Tibial nerve (tissue), 4 donors: ENCODE results near the gene PSMD2. TPM values are rescaled to one million over a fixed set of nuclear protein-coding genes. Genes with fewer than 3 reads are reported as not detected.

Source experiments
- DNase-seq, 2 donors: peaks; one replicate each; pipeline ENCODE4 v3.0.0-alpha.2; 2019; ENCODE audit warnings: low spot score in 2 of 2
- H3K27ac ChIP-seq, 4 donors: fragments of 200-600 bp; sonication (generic) in 3 of 4; one replicate each; pipeline ENCODE4 v1.5.1; 2017 to 2019; ENCODE audit warnings: mild to moderate bottlenecking in 1 of 4
- H3K27me3 ChIP-seq, 2 donors: fragments of 200-600 bp; sonication (generic) in 1 of 2; one replicate each; pipeline versions ENCODE4 v1.5.1 to v1.6.0; 2017 to 2019
- H3K36me3 ChIP-seq, 3 donors: fragments of 200-600 bp; sonication (generic); one replicate each; pipeline ENCODE4 v1.5.1; 2018 to 2019
- H3K4me1 ChIP-seq, 4 donors: fragments of 200-600 bp; sonication (generic) in 3 of 4; one replicate each; pipeline ENCODE4 v1.5.1; 2017 to 2019
- H3K4me3 ChIP-seq, 4 donors: fragments of 200-600 bp; sonication (generic) in 3 of 4; one replicate each; pipeline ENCODE4 v1.5.1; 2017 to 2019; ENCODE audit warnings: mild to moderate bottlenecking in 1 of 4, moderate library complexity in 1 of 4
- H3K9me3 ChIP-seq, 4 donors: fragments of 200-600 bp; sonication (generic) in 3 of 4; one replicate each; pipeline ENCODE4 v1.5.1; 2017 to 2019
- EP300 ChIP-seq, 2 donors: sonication (generic); formaldehyde crosslinking; IDR thresholded peaks; one replicate each; pipeline ENCODE4 v1.6.1; 2017; ENCODE audit warnings: antibody characterized with exemption in 2 of 2, mild to moderate bottlenecking in 1 of 2
- POLR2A ChIP-seq, 2 donors: fragments of 450-650 bp; IDR thresholded peaks; one replicate each; pipeline ENCODE4 v1.6.1; 2017; ENCODE audit warnings: antibody characterized with exemption in 2 of 2, mild to moderate bottlenecking in 2 of 2, moderate library complexity in 2 of 2
- WGBS, 2 donors: methylation state at CpG; one replicate each; pipeline ENCODE4 v1.1.5; 2018; 5-methylcytosine and 5-hydroxymethylcytosine counted together
- total RNA-seq, 4 donors: library from RNA; depleted of rRNA; stranded (reverse); fragments of >200 nt; gene quantifications; one replicate each; pipeline ENCODE4 v1.1.0, GENCODE V29; 2016
- TF ChIP-seq, protein P1 (sequence below), 5 experiments: fragments of 200-600 bp in 3 of 5; fragments of 450-650 bp in 2 of 5; sonication (generic) in 3 of 5; IDR thresholded peaks; one replicate each; pipeline ENCODE4 v1.5.1; 2016 to 2019; ENCODE audit warnings: antibody characterized with exemption in 5 of 5, mild to moderate bottlenecking in 3 of 5, moderate library complexity in 2 of 5

The PSMD2 gene
- total RNA-seq, 4 donors from 2014 or later = 122 to 226 (median 152) TPM

DNA sequence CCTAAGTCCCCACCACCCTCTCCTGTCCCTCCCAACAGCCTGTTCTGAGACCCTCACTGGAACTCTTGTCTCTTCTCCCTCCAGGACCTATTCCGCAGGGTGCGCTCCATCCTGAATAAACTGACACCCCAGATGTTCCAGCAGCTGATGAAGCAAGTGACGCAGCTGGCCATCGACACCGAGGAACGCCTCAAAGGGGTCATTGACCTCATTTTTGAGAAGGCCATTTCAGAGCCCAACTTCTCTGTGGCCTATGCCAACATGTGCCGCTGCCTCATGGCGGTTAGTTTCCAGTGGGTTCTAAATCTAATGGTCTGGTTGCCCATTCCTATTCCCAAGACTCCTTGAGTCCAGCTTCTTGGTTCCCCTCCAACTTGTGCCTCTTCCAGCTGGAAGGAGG lies 24.7 kb downstream of the PSMD2 start:
- peak overlapping the region in 2 of 4 donors; percentile 26 to 96 for H3K27ac ChIP-seq
- H3K36me3 ChIP-seq = peaks cover 19 to 86% (median 67%) of the 10 kb centered on the region in 3 donors

DNA sequence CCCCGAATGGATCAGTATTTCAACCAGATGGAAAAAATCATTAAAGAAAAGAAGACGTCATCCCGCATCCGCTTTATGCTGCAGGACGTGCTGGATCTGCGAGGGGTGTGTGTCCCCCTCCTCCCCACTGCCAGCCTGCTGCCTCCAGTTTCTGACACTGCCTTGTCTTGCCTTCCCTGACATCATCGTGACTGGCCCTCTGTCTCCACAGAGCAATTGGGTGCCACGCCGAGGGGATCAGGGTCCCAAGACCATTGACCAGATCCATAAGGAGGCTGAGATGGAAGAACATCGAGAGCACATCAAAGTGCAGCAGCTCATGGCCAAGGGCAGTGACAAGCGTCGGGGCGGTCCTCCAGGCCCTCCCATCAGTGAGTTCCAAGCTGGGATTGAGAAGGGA lies 26.2 kb downstream of the PSMD2 start:
- Histone ChIP-seq H3K27me3 (no peaks in the 10 kb centered on the region), H3K36me3 (peaks cover 19 to 100% (median 74%) of the 10 kb centered on the region in 3 donors), H3K4me3 (no peak overlapping the region), H3K9me3 (no peaks in the 10 kb centered on the region), H3K4me1 (peaks cover 0 to 31% (median 7%) of the 10 kb centered on the region in 4 donors), H3K27ac (peak overlapping the region in 1 of 4 donors; percentile 20)
- WGBS, 2 donors = 90 to 92% methylated on average over 13 of the region's 13 CpGs
- TF ChIP-seq EP300 (IDR thresholded peaks at IDR 0.05) = no peak
- TF ChIP-seq, protein P1, sequence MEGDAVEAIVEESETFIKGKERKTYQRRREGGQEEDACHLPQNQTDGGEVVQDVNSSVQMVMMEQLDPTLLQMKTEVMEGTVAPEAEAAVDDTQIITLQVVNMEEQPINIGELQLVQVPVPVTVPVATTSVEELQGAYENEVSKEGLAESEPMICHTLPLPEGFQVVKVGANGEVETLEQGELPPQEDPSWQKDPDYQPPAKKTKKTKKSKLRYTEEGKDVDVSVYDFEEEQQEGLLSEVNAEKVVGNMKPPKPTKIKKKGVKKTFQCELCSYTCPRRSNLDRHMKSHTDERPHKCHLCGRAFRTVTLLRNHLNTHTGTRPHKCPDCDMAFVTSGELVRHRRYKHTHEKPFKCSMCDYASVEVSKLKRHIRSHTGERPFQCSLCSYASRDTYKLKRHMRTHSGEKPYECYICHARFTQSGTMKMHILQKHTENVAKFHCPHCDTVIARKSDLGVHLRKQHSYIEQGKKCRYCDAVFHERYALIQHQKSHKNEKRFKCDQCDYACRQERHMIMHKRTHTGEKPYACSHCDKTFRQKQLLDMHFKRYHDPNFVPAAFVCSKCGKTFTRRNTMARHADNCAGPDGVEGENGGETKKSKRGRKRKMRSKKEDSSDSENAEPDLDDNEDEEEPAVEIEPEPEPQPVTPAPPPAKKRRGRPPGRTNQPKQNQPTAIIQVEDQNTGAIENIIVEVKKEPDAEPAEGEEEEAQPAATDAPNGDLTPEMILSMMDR (IDR thresholded peaks at IDR 0.05) = no peak
- DNase-seq = no peak

More for the DNA sequence above, 24.7 kb downstream of the PSMD2 start:
- no peak for DNase-seq
- TF ChIP-seq EP300 (IDR thresholded peaks at IDR 0.05) (peak in 1 of 2 donors; percentile 32), POLR2A (IDR thresholded peaks at IDR 0.05) (no peak)
- 69 to 91% methylated on average over 8 of the region's 8 CpGs for WGBS, 2 donors
- Histone ChIP-seq H3K4me1 (peaks cover 0 to 47% (median 21%) of the 10 kb centered on the region in 4 donors), H3K27me3 (no peaks in the 10 kb centered on the region), H3K4me3 (no peak overlapping the region), H3K9me3 (no peaks in the 10 kb centered on the region)

DNA sequence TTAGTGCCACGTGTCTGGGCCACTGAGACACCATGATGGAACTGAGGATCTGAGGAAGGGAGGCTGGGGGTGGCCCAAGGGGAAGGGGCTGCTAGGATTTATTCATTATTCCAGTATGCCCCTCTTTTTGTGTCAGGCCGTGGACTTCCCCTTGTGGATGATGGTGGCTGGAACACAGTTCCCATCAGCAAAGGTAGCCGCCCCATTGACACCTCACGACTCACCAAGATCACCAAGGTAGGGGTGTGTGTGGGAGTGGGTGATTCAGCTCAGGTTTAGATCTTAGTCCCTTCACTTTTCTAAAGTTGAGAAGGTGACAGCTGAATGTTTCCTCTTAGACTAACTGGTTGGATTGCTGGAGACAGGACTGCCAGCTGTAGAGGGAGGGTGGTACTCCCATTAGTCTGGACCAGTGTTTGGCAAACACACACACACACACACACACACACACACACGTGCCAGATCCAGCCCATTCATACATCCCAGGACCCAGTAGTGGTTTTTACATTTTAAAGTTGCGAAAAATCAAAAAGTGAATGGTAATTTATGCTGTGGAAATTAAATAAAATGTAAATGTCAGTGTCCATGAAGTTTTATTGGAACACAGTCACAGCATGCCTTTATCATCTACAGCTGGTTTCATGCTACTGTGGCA lies 26.8 kb downstream of the PSMD2 start:
- Histone ChIP-seq H3K36me3 (peaks cover 19 to 100% (median 75%) of the 10 kb centered on the region in 3 donors), H3K27ac (peak overlapping the region in 1 of 4 donors; percentile 2), H3K27me3 (no peaks in the 10 kb centered on the region), H3K4me1 (peaks cover 0 to 25% (median 2%) of the 10 kb centered on the region in 4 donors), H3K9me3 (no peaks in the 10 kb centered on the region), H3K4me3 (no peak overlapping the region)
- WGBS, 2 donors = 83 to 84% methylated on average over 6 of the region's 6 CpGs
- no peak for DNase-seq
- TF ChIP-seq POLR2A (IDR thresholded peaks at IDR 0.05) (no peak), EP300 (IDR thresholded peaks at IDR 0.05) (no peak)
- TF ChIP-seq, protein P1 (IDR thresholded peaks at IDR 0.05) = no peak

DNA sequence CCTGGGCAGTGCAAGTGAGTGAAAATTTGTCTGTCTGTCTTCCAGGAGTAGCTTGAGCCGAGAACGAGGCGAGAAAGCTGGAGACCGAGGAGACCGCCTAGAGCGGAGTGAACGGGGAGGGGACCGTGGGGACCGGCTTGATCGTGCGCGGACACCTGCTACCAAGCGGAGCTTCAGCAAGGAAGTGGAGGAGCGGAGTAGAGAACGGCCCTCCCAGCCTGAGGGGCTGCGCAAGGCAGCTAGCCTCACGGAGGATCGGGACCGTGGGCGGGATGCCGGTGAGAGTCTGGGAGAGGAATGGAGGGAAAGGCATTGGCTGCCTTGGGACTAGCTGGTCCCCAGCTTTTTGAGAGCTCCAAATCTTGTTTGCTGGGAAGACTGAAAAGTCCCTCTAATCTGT lies 28.1 kb downstream of the PSMD2 start:
- H3K4me3 ChIP-seq = no peak overlapping the region
- no peak for DNase-seq
- 90 to 92% methylated on average over 21 of the region's 21 CpGs for WGBS, 2 donors
- no peaks in the 10 kb centered on the region for H3K9me3 ChIP-seq
- H3K4me1 ChIP-seq = peaks cover 0 to 12% (median 0%) of the 10 kb centered on the region in 4 donors
- no peaks in the 10 kb centered on the region for H3K27me3 ChIP-seq
- peaks cover 12 to 100% (median 74%) of the 10 kb centered on the region in 3 donors for H3K36me3 ChIP-seq
- TF ChIP-seq EP300 (IDR thresholded peaks at IDR 0.05) = no peak
- TF ChIP-seq POLR2A (IDR thresholded peaks at IDR 0.05) = no peak
- H3K27ac ChIP-seq = no peak overlapping the region

DNA sequence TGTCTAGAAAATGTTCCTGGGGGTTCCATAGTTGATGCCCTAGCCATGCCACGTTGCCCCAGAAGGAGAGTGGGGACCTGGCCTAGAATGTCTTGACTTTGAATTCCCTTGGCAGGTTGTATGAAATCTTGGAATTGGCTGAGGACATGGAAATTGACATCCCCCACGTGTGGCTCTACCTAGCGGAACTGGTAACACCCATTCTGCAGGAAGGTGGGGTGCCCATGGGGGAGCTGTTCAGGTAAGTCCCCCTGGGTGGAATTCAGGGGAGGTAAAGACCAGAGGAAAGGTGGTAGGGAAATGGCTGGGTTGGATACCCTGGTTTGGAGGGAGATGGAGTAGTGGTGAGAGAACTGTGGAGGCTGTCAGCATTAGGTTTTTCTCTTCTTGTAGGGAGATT lies 29.5 kb downstream of the PSMD2 start:
- Histone ChIP-seq H3K4me1 (peaks cover 0 to 7% (median 0%) of the 10 kb centered on the region in 4 donors), H3K27ac (no peak overlapping the region), H3K9me3 (no peaks in the 10 kb centered on the region), H3K4me3 (no peak overlapping the region), H3K27me3 (no peaks in the 10 kb centered on the region), H3K36me3 (peaks cover 7 to 100% (median 74%) of the 10 kb centered on the region in 3 donors)
- 46 to 64% methylated on average over 3 of the region's 3 CpGs for WGBS, 2 donors
- TF ChIP-seq POLR2A (IDR thresholded peaks at IDR 0.05) = no peak
- no peak for TF ChIP-seq EP300 (IDR thresholded peaks at IDR 0.05)
- TF ChIP-seq, protein P1 (IDR thresholded peaks at IDR 0.05) = no peak
- DNase-seq = no peak

DNA sequence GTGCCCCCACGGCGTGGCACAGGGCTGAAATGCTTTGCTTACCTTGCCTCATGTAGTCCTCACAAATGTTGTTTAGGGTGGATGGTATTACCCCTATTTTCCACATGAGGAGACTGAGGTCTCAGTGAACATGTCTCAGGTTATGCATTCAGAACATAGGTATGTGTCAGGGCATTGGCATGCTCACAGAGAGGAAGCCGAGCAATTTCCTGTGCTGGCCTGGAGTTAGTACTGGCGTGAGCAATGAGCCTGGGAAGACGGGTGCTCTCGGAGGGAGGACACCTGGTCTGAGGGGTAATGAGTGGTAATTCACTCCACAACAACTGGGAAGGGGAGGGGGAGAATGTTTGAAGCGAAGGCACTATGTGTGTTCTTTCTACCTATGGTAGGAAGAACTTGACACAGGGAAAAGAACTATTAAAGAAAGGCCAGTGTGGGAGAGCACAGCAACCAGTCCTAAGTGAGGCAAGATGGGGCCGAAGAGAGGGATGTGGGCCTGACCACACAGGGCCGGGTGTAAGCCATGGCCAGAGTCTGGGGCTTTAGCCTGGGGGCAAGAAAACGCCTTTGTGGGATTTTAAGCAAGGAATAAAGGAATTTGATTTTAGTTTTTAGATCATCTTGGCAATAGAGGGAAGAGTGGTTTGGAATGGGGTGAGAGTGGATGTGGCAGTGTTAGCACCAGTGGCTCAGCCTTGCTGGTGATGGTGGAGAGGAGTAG lies 33.5 kb downstream of the PSMD2 start:
- H3K9me3 ChIP-seq = no peaks in the 10 kb centered on the region
- H3K4me3 ChIP-seq = no peak overlapping the region
- no peak for DNase-seq
- TF ChIP-seq EP300 (IDR thresholded peaks at IDR 0.05) (peak in 1 of 2 donors; percentile 11), POLR2A (IDR thresholded peaks at IDR 0.05) (no peak)
- peak overlapping the region in 2 of 4 donors; percentile 52 to 97 for H3K27ac ChIP-seq
- peaks cover 0 to 77% (median 45%) of the 10 kb centered on the region in 3 donors for H3K36me3 ChIP-seq
- WGBS, 2 donors = 78 to 80% methylated on average over 10 of the region's 10 CpGs
- H3K27me3 ChIP-seq = no peaks in the 10 kb centered on the region
- peaks cover 0 to 11% (median 7%) of the 10 kb centered on the region in 4 donors for H3K4me1 ChIP-seq
